HG02852 (cell line): ENCODE measurements around the gene CLEC16A.

Experiments used
- ATAC-seq: cut with Tn5 transposase; IDR thresholded peaks from one replicate; pipeline ENCODE4 v1.9.1; 2021; ENCODE audit warnings: mild to moderate bottlenecking, moderate library complexity; ENCODE audit not compliant: unreplicated experiment

Gene CLEC16A

DNA sequence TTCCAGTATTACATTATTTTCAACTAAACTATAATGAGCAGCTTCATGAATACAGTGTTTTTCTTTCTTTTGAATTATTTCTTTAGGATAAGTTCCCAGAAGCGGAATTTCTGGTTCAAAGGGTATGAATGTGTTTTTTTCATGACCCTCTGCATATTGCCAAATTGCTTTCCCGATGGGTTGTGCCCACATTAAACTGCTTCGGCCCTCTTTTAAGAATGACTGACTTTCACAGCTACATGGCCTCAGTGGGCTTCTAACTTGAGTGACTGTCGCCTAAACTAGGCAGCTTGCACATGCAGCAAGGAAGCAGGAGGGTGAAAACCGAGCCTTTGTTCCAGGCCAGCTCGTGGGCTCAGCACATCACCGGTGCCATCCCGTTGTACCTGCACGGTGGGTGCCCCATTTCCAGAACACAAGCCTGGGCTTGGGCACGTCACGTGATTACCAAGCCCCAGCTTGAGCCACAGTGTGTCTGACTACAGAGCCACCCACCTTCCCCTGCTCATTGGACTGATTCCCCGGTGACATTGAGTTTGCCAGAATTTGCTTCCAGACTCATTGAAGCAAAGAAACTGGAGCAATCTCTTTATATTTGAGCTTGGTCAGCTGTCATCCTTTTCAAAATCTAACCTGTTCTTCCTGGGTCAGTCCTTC is 112.8 kb downstream of the CLEC16A start:
- no peak for ATAC-seq

DNA sequence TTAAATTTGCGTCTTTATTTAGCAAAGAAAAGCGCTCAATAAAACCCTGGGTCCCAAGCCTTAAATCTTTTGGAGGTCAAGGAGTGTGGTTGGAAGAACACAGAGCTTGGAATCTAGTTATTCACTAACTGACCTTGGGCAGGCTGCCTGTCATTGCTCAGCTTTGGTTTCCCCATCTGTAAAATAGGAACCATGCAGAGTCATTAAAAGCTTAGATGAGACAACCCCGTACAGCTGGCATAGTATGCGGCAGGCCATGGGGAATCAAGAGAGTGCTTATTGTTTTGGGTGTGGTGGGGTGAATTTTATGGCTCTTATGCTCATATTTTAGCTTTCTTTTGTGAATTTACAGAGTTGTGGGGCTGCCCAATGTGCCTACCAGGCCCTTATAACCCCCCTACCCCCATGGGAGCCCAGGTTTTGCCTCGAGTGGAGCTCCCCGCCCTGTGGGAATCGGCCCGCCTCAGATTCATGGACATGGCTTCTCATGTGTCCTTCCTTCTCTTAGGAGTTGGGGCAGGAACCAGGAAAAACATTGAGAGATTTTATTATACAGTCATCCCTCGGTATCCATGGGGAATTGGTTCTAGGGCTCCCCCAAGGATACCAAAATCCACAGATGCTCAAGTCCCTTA is 113.5 kb downstream of the CLEC16A start:
- ATAC-seq, result no peak

DNA sequence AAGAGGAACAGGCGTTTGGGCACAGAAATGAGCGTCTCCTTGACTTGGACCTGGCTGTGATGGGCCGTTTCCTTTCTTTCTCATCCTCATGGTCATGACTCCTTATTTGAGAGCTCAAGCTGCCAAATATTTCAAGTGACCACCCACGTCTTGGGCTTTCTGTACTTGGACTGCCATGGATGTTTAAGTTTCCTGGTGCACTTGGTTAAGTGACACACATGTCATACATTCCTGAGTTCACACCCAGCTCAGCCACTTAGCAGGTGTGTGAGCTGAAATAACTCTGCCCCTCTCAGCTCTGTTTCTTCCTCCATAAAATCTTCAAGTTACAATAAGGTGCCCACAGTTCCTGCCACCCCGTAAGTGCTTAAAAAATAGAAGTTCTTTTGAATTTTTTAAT is 114.5 kb downstream of the CLEC16A start:
- no peak for ATAC-seq

DNA sequence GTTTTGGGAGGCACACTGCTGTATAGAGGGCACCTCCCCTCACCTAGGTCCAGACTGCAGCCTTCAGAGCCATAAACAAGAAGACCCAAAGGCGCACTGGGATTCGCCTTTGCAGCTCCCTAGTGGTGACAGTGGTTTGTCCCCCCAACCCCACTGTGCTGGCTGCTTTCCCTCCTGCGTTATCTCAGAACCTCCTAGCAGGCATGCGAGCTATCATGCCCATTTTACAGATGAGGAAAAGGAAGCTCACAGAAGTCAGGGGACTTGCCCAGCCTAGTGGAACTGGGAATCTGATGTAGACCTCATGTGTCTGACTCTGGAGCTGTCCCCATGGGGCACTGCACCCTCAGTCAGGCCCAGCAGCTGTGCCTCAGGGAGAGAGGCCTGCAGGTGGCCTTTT is 115.2 kb downstream of the CLEC16A start:
- no peak for ATAC-seq

DNA sequence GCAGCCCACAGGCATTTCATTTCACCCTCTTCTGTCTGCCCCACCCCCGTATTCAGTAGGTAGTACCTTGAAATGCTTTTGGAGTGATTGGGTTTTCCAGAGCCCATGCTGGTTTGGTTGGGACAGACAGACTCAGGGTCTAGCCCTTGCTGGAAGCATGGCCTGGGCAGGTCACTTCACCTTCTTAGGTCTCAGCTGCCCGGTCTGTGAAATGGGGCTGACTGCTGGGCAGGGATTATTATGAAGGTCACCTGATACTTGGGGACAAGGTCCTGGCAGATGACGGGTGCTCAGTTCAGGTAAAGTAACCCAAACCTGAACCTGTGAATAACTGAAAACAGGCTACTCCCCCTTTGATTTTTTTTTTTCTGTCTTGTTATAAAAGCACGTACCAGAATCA is 116.0 kb downstream of the CLEC16A start:
- no peak for ATAC-seq

DNA sequence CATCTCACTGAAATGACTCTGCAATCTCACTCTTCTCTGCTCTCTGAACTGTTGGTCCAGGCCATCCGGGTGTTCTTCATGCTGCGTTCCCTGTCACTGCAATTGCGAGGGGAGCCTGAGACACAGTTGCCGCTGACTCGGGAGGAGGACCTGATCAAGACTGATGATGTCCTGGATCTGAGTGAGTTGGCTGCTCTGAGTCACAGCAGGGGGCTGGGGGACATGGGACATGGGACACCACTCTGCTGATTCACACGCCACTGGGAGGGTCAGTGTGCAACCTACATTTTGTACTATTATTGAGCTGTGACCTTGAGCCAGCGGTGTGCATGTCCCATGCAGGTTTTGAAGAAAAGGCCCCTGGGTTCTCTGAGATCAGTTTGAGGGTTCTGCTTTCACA is 116.5 kb downstream of the CLEC16A start:
- no peak for ATAC-seq

- no peak for ATAC-seq
These were observed 117.4 kb downstream of the CLEC16A start for GRCh38 chr16:11061629-11062270.

DNA sequence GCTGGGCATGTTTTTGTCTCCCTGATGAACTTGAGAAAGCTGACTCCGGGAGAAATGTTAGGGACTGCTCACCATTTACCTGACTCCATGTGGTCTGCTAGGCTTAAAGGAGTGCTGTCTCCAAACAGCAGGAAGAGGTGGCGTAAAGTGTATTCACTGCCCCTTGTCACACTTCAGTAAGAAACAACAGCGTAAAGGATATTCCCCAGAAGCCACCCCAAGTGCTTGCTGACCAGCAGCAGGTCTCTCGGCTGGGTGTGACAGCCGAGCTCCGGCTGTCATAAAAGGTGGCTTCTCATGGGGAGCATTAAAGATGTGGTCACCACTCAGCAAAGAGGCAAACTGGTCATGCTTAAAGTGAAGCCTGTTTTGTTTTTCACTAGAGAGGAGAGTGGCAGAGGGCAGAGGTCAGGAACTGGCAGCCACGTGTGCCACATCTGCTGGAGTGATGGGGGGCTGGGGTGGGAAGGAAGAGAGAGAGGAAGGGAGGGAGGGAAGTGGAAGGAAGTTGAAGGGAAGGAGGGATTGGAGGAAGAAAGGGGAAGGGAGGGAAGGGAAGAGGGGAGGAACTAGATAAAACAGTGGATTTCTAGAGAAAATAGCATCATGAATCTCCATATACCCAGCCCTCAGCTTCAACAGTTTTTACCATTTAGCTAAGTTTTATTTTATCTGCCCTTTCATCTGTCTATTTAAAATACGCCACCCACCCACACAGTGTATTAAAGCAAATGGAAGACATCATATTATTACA is 119.3 kb downstream of the CLEC16A start:
- ATAC-seq, result no peak

GRCh38 chr16:11064202-11064540 is 119.8 kb downstream of the CLEC16A start:
- ATAC-seq, result no peak

- no peak for ATAC-seq
These were observed 120.5 kb downstream of the CLEC16A start for GRCh38 chr16:11064851-11065250.

DNA sequence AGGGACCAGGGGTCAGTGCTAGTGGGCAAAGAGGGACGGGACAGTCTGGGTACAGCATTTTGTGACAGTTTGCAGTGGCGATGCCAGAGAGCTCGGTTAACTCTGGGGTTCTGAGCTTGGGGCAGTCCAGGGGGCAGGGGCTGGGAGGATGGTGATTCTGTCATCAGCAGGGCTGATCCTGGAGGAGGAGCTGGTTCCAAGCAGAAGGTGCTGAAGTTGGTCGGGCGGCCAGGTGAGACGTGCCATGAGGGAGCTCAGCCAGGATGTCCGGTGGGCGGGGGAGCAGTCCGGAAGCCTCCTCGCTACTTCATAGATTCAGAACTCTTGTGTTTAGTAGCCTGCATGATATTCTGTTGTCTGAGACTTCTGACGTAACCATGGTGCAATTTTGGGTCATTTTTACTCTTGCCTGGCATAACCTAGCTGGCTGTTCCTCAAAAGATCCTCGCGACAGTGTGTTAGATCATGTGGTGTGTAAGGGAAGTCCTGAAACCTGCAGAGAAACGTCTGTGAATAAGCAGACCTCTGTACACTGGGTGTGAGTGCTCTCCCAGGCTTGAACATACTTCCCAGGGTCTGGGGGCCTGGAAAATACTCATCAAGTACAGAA is 122.0 kb downstream of the CLEC16A start:
- ATAC-seq, result no peak

DNA sequence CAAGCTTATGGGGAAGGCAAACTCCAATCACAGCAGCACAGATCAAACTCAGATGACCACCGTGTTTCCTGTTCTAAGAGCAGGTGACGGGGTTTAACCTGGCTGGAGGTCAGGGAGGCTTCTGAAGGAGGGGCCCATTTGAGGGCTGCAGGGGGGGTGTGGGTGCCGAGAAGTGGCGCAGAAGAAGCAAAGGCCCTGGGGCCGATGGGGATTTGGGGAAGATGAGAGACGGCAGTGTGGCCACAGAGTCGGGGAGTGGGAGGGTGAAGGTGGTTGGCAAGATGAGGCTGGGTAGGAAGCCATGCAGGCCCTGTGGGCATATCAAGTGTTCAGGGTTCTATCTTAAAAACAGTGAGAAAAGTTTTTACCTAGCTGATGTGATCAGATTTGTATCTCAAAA is 122.9 kb downstream of the CLEC16A start:
- ATAC-seq, result no peak

GRCh38 chr16:11067697-11068141 is 123.4 kb downstream of the CLEC16A start:
- ATAC-seq, result no peak

DNA sequence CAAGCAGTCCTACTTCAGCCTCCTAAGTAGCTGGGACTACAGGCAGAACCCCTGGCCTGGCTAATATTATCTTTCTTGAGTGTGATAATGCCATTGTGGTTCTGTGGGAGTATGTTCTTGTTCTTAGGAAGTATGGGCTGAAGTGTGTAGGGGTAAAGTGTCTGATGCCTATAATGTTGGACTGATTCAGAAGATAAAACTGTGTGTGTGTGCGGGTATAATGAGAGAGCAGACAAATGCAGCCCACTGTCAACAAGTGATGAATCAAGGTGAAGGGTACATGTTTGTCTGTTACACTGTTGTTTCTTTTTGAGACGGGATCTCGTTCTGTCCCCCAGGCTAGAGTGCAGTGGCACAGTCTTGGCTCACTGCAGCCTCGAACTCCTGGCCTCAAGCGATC is 127.5 kb downstream of the CLEC16A start:
- ATAC-seq, result no peak

DNA sequence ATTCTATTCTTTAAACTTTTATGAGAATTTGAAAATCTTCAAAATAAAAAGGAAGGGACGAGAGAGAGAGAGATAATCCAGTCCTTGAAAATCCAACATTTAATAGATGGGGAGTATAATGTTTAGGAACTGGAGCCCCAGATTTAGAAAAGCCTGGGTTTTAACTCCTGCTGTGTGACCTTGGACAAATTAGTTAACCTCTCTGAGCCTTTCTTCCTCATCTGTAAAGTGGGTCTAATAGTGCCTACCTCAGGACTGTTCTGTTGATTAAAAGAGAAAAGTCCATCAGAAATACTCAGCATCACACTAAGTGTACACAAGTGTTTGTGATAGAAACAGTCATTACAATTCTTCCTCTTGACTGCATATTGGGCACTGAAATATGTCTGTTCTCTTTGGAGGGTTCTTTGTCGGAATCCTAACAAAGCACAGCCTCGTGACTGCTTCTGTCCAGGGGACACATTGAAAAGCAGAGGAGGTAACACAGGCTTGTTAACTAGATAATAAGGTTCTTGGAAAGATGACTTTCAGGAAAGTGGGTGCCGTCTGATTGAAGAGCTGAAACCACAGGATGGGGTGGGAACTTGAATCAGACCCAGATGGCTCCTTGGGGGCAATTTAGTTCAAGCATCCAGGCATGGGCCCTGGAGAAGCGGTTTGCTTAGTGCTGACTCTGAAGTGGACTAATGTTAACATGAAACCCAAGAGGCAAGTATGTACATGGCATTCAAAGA is 128.2 kb downstream of the CLEC16A start:
- ATAC-seq, result no peak

- ATAC-seq, result no peak
These were observed 129.1 kb downstream of the CLEC16A start for GRCh38 chr16:11073407-11073999.

DNA sequence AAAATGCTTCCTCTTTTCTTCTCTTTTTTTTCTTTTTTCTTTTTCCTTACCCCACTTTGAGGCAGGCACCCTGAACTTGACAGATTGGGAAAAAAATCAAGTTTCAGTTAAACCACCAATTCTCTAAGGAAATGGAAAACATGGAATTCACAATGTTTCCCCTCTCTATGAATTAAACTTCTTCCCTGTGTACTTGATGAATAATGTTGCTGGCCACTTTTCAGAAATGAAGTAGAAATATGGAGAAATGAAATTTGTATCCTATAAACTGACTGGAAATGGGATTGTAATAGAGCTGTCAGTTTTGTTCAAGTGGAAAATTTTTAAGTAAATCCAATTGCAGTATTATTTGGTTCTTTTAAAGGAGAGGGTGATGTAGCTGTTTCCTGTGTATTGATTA is 129.8 kb downstream of the CLEC16A start:
- ATAC-seq, result no peak

DNA sequence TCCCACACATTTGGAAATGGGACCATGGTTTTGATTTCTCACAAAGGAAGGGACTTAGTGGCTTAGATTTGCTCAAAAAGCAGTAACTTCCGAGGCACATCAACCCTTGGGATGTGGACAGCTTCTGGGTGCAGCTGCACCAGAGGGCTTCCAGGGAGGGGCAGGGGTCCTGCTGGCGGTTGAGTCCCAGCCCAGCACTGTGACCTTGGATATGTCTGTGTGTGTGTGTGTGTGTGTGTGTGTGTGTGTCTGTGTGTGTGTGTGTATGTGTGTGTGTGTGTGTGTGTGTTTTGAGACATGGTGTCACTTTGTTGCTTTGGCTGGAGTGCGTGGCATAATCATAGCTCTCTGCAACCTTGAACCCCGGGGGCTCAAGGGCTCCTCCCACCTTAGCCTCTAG is 130.8 kb downstream of the CLEC16A start:
- ATAC-seq, result no peak

DNA sequence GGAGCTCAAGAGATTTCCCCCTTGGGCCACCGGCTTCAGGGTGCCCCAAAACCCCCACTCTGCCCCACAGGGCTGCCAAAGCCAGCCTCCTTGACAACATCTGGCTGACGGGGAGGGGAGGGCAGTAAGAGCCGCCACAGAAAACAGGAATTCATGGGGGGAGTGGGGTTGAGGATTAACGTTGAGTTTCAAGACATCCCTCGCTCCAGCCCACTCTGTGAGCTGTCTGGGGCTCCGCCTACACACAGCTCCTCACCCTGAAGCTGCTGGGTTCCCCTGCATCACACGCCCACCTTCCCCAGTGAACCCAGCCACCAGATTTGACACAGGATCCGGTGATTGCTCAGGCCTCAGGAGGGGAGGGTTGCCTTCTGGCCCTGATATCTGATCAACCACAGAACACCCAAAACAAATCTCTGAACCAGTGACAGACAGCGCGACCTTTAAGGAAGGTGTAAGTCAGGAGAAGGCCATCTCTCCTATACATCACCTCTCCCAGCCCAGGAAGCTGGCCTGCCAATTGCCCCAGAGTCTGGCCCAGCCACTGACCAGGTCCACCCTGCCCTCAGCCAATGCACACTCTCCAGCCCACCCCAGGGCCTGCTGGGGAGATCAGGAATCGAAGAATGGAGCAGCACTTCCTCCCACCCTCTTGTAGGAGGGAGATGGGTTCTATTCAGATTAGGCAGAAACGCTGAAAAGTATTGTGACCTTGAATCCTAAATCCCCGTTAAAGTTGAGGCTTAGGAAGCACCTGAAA is 132.1 kb downstream of the CLEC16A start:
- ATAC-seq, result peak; percentile 74
